Calu3 (cell line): ENCODE data around the gene NPDC1. TPM values are rescaled to one million over a fixed set of nuclear protein-coding genes. Genes with fewer than 3 reads are reported as not detected.

Experiments used
- BruUV-seq: library from RNA; stranded (reverse); fragments of 400-500 nt; replicated peaks from 2 replicates; lab custom pipeline; 2021; lab: Mats Ljungman, UMichigan
- CTCF ChIA-PET: fragments of 300-600 bp; sonication (Branson Sonifier 250); formaldehyde crosslinking; loops from one replicate; lab custom pipeline; 2022; ENCODE audit warnings: antibody characterized with exemption; lab: Charles Lee
- DNase-seq: peaks from one replicate; pipeline ENCODE4 v3.0.0; 2022
- H3K27ac Mint-ChIP-seq: one replicate; pipeline ENCODE4 v1.8.0; 2022; ENCODE audit warnings: mixed read lengths; ENCODE audit not compliant: unreplicated experiment
- H3K27me3 Mint-ChIP-seq: one replicate; pipeline ENCODE4 v1.8.0; 2022; ENCODE audit warnings: mixed read lengths; ENCODE audit not compliant: unreplicated experiment
- H3K36me3 Mint-ChIP-seq: one replicate; pipeline ENCODE4 v1.8.0; 2022; ENCODE audit warnings: mild to moderate bottlenecking, moderate library complexity, mixed read lengths; ENCODE audit not compliant: insufficient read depth, unreplicated experiment
- H3K4me1 Mint-ChIP-seq: one replicate; pipeline ENCODE4 v1.8.0; 2022; ENCODE audit warnings: mild to moderate bottlenecking, low read depth, mixed read lengths; ENCODE audit not compliant: unreplicated experiment
- H3K4me3 Mint-ChIP-seq: one replicate; pipeline ENCODE4 v1.8.0; 2022; ENCODE audit warnings: mild to moderate bottlenecking, low read depth, moderate library complexity, mixed read lengths; ENCODE audit not compliant: unreplicated experiment
- H3K9me3 Mint-ChIP-seq: one replicate; pipeline ENCODE4 v1.8.0; 2022; ENCODE audit warnings: low read depth, mixed read lengths; ENCODE audit not compliant: unreplicated experiment
- intact Hi-C: fragments of 100-400 bp; cut with micrococcal nuclease; formaldehyde crosslinking; loops from one replicate; pipeline ENCODE4 v1.10.0; 2022; ENCODE audit not compliant: unreplicated experiment
- total RNA-seq: library from RNA; stranded (reverse); gene quantifications from 2 replicates; pipeline ENCODE4 v1.2.3, GENCODE V29; 2022
- TF ChIP-seq, protein P1 (sequence below): fragments of 200-600 bp; IDR thresholded peaks from one replicate; pipeline ENCODE4 v1.8.0; 2022; ENCODE audit warnings: antibody characterized with exemption; ENCODE audit not compliant: unreplicated experiment

NPDC1 gene
- total RNA-seq, 1 experiment from 2014 or later = 65.2 TPM

- CTCF ChIA-PET = interaction anchor here (0.8 to 3.0 kb wide), 7 partner anchors 13 to 281 kb away, joined by 3 to 27 read pairs (median 9); partner anchors contain the start of genes MAN1B1 and NPDC1
- Mint-ChIP-seq H3K36me3 (peaks cover 25% of the 10 kb centered on the region), H3K27me3 (no peaks in the 10 kb centered on the region), H3K9me3 (no peaks in the 10 kb centered on the region), H3K4me1 (peaks cover 16% of the 10 kb centered on the region), H3K4me3 (peak overlapping the region; percentile 70), H3K27ac (no peak overlapping the region)
- intact Hi-C loops = no loop called here
- BruUV-seq = TSS peak; percentile 22
- TF ChIP-seq, protein P1, sequence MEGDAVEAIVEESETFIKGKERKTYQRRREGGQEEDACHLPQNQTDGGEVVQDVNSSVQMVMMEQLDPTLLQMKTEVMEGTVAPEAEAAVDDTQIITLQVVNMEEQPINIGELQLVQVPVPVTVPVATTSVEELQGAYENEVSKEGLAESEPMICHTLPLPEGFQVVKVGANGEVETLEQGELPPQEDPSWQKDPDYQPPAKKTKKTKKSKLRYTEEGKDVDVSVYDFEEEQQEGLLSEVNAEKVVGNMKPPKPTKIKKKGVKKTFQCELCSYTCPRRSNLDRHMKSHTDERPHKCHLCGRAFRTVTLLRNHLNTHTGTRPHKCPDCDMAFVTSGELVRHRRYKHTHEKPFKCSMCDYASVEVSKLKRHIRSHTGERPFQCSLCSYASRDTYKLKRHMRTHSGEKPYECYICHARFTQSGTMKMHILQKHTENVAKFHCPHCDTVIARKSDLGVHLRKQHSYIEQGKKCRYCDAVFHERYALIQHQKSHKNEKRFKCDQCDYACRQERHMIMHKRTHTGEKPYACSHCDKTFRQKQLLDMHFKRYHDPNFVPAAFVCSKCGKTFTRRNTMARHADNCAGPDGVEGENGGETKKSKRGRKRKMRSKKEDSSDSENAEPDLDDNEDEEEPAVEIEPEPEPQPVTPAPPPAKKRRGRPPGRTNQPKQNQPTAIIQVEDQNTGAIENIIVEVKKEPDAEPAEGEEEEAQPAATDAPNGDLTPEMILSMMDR = no peak
- DNase-seq = no peak
These were observed 22.8 kb upstream of the NPDC1 start for GRCh38 chr9:137068539-137069507.

DNA sequence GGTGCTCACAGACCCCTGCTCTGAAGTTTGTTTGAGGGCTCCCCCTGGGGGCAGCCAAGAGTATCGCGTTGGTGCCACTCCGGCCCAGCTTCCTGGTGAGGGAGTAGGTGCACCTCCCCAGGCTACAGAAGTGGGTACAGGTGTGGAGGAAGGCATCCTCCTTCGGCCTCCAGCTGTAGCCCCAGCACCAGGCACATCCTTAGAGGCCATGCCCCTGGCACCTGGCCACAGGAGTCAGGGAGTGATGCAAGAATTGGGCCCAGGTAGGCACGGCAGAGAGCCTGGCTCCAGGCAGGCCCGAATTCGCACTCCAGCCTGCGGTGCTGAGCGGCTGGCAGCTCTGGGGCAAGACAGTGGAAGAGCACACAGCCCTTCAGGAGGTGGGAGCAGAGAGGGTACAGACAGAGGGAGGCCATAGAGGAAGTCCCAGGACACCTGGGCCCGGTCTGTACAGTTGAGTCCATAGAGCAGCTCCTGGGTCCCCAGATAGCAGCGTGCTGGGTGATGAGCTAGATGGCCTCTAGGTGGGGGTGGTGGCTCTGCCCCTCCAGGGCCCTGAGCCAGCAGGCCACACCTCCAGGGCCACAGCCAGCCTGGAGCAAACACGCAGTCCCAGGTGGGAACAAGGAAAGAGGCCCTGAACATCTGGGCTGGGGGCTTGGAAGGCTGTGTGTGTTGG lies 22.0 kb upstream of the NPDC1 start:
- Mint-ChIP-seq H3K4me3 (peak overlapping the region; percentile 70), H3K36me3 (peaks cover 25% of the 10 kb centered on the region), H3K4me1 (peaks cover 16% of the 10 kb centered on the region), H3K9me3 (no peaks in the 10 kb centered on the region), H3K27me3 (no peaks in the 10 kb centered on the region), H3K27ac (no peak overlapping the region)
- CTCF ChIA-PET = interaction anchor here (0.7 to 3.0 kb wide), 9 partner anchors 12 to 1737 kb away, joined by 3 to 27 read pairs (median 4); partner anchors contain the start of genes MAN1B1 and NPDC1
- peak; percentile 86 for DNase-seq
- intact Hi-C loops = no loop called here
- TF ChIP-seq, protein P1 = peak; percentile 55
- no TSS peak for BruUV-seq

GRCh38 chr9:137066096-137066861 lies 20.3 kb upstream of the NPDC1 start:
- Mint-ChIP-seq H3K9me3 (no peaks in the 10 kb centered on the region), H3K4me3 (no peak overlapping the region), H3K4me1 (peaks cover 13% of the 10 kb centered on the region), H3K36me3 (peaks cover 28% of the 10 kb centered on the region), H3K27me3 (no peaks in the 10 kb centered on the region), H3K27ac (no peak overlapping the region)
- CTCF ChIA-PET = interaction anchor here (2.0 kb wide), 1 partner anchor 20 kb away, joined by 27 read pairs; the partner anchor contains the start of gene NPDC1
- BruUV-seq = no TSS peak
- TF ChIP-seq, protein P1 = no peak
- intact Hi-C loops = no loop called here
- no peak for DNase-seq
